Jurkat, Clone E6-1 (cell line): ENCODE measurements around the gene GMEB2.
A peak's percentile ranks its signal among the peaks of the same experiment; 100 is the strongest.
"Not testable (repeated sequence)": the region's sequence is repeated elsewhere in the genome, so short reads cannot be mapped to it uniquely, and the experiment has no call there.

ENCODE experiments used
- DNase-seq: peaks from one replicate; pipeline ENCODE4 v3.0.0-alpha.2; 2011; ENCODE audit warnings: low read depth, low spot score
- H3K4me3 ChIP-seq: 2 replicates; pipeline ENCODE4 v1.5.1; 2011; ENCODE audit warnings: mild to moderate bottlenecking, low read length, control low read depth, moderate library complexity

The GMEB2 gene

DNA sequence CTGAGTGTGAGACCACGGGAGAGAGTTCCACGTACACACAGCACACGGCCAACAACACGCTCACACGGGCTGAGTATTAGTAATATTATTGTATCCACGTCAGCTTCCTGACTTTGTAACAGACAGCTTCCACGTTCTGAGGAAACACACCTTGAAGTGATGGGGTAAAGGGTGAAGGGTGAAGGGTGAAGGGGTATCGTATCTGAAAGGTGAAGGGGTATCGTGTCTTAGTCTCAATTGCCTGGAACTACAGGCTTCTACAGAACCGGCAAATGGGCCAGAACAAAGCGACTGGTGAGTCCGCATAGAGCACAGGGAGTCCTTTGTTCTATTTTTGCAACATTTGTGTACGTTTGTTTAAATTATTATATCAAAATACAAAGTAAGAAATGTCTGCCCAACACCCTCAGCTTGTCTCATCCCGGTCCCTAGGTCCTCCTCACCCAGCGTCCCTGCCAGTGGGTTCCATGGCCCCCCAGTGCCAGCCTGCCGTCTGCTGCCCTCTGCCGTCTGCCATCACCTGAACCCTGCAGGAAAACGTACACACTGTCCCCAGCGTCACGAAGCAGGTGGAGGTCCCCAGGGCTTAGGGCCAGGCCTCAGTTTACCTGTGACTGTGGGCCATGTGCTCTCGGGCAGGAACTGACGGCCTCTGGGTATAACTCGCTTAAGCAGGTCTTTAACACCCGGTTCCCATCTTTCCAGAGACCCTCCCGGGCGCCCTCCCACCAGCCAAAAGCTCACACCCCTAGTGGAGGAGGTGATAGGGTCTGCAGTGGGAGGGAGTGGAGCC, 48.5 kb downstream of the GMEB2 start:
- no peak for DNase-seq

DNA sequence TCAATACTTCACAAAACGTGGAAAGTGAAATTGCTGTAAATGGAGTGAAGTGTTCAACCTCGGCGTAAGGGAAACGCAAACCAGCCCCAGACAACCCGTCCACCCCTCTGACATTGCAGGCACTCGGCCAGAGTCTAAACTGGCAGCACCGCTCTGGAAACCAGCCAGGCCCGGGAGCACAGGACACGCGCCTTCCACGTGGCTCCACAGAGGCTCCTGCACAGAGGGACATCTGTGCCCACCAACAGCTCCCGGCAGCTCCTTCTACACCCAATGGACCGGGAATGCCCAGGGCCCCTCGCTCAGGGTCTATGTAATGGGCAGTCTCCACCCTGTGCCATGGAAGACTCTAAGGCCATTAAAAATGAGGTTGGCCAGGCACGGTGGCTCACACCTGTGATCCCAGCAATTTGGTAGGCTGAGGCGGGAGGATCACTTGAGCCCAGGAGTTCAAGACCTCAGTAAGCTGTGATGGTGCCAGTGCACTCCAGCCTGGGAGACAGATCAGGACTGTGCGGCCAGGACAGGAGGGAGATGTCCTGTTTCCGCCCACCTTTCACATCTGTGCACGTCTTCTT, 49.5 kb downstream of the GMEB2 start:
- no peak overlapping the region for H3K4me3 ChIP-seq

More for the DNA sequence above, 48.5 kb downstream of the GMEB2 start:
- no peak overlapping the region for H3K4me3 ChIP-seq

DNA sequence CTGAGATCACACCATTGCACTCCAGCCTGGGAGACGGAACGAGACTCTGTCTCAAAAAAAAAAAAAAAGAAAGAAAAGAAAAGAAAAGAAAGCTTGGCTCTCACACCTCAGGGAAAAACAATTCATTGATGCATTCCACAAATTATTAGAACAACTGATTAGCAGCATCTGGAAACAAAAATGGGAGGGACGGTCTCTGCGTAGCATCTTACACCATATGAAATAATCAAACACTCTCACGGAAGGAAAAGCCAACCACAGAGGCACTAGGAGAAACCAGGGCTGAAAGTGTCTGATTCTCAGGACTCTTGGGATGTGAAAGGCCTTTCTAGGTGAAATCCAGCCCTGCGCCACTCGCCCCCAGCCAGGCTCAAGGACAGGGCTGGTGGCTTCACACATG, 50.6 kb downstream of the GMEB2 start:
- H3K4me3 ChIP-seq, result no peak overlapping the region
- no peak for DNase-seq

More for the DNA sequence above, 49.5 kb downstream of the GMEB2 start:
- DNase-seq, result no peak

DNA sequence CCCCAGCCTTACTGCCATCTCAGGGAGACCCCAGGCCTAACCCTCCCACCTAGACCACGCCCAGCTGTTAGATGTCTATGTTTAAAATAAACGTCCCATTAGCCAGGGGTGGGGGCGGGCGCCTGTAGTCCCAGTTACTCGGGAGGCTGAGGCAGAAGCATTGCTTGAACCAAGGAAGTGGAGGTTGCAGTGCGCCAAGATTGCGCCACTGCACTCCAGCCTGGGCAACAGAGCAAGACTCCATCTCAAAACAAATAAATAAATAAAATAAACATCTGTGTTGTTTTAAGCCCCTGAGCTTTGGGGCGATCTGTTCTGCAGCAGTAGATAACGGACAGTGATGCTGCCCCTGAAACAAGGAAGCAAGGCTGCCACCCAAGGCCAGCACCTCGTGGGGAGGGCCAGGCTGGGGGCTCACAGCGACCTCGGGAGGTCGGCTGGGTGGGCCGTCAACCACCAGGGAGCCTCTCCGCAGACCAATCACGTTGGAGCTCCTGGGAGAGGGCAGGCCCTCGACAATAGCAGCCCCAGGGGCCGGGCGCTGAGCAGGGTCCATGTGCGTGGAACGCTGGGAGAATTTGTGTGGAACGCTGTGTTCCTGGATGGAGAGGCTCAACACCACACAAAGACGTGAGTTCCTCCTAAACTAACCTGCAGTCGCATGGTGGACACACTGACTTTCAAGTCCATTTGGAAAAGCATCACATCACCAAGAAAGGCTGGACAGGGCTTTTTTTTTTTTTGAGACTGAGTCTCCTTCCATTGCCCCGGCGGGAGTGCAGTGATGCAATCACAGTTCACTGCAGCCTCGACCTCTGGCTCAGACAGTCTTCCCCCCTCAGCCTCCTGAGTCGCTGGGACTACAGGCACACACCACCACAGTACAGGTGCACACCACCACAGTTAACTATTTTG, 51.8 kb downstream of the GMEB2 start:
- DNase-seq, result no peak
- no peak overlapping the region for H3K4me3 ChIP-seq

DNA sequence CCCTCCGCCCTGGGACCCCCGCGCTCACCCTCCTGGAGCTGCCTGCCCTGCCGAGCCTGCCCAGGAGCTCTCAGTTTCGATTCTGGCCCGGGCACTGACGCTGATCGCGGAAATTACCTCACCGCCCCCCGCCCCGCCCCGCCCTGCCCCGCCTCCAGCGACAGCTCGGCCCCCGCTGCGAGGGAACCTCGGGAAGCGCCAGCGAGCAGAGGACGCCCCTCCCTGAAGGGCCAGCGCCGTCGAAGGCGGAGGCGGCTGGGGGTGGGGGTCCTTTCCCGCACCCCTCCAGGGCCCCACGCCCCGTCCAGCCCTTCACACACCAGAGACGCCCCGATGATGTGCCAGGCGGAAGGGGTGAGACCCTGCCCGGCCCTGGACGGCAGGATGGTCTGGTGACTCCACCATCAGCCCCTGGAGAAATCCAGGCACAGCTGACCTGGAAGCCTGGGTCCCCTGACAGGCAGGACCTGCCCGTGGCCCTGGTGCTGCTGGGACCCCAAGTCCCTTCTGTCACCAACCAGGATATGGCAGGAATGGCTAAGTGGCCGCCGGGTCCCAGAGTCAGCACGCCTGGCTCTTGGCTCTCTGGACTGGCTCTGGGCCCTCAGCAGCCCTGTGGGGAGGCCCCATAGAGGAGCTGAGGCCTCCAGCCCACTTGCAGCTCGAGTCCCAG, 52.6 kb downstream of the GMEB2 start, which contains the start of gene HELZ2:
TSS of gene HELZ2 (minus strand) at position 84 of the 673 bp plus-strand sequence. CDS start 1,854 bp downstream, outside the sequence.
- peak; percentile 23 for DNase-seq
- peak within 1 kb of the TSS; percentile 68 for H3K4me3 ChIP-seq

DNA sequence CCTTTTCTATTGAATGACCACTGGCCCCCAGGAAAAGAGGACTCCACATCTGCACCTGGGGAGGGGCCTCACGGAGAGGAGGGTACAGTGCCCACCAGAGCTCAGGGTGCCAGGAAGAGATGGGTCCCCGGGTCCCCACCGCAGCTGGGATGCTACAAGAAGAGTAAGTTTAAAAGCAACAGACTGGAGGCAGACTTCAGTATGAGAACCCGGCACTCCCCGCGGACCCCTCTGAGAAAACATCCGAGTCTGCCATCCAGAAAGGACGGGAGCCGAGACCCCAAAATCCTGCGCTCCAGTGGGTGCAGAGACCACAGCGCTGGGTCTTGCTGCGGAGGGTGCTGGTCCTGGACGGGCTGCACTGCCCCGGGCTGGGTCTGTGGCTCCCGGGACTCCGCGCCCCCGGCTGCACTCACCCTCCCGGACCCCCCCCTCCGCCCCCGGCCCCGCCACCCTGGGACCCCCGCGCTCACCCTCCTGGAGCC, 53.2 kb downstream of the GMEB2 start:
- DNase-seq, result no peak
- H3K4me3 ChIP-seq, result peak overlapping the region; percentile 68

DNA sequence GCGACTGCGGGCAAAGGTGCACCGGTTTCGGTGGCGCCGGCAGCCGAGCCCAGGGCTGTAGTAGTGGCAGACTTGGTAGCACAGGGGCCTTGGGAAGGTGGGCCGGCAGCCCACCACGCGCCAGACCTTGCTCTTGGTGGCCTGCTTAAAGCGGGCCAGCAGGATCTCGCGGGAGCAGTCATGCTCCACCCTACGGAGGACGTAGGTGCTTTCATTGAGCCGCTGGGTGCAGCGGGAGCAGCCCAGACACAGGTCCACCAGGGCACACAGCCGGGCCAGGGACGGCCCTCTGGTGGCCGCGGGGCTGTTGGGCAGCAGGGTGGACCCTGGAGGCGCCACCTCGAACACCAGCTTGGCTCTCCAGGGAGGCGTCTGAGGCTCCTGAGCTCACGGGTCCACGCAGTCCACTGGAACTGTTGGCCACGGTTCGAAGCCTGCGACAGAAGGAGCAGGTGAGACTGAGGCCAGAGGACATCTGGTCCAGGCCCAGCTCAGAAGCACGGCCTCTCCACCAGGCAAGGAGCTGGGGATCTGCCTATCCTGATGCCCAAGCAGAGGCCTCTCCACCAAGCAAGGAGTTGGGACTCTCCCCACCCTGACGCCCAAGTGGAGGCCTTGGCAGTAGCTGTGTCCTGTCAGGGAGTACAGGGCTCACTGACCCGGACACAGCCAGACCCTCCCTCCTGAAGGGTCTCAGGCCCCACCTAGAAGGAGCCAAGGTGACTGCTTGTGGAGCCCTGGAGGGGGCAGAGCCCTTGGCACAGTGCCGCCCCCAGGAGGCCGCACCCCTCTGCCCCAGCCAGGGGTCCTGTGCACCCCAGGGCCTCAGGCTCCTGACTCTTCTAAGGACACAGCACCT, 53.9 kb downstream of the GMEB2 start:
- DNase-seq, result no peak
- H3K4me3 ChIP-seq, result peak overlapping the region; percentile 68

DNA sequence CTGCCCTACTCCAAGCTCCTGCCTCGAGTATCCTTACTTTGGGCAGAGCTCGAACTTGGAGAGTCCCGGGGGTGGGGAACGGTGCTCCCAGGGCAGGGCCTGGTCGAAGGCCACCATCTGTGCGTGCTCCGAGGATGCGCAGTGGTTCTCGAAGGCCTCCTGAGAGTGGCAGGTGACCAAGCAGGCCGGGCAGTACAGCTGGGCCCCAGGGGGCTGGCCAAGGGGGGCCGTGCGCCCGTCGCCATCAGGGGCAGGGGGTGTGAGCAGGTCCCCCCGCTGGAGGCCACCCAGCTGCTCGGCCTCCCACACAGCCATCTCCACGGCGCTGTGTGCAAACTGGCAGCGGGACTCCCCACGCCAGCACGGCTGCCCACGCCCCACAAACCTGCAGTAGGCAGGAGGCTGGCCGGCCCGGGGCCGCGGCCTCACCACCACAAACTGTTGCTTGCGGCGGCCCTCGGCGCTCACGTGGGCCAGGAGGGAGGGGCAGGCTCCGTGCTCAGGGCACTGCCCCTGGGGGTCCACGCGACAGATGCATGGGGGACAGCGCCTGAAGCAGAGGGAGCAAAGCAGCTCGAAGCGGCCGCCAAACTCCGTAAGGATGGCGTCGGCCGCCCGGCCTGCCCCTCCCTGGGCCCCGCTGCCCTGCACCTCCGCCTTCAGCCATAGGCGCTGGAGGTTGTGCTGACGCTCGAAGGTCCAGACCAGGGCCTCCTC, 54.7 kb downstream of the GMEB2 start:
- no peak for DNase-seq
- no peak overlapping the region for H3K4me3 ChIP-seq

DNA sequence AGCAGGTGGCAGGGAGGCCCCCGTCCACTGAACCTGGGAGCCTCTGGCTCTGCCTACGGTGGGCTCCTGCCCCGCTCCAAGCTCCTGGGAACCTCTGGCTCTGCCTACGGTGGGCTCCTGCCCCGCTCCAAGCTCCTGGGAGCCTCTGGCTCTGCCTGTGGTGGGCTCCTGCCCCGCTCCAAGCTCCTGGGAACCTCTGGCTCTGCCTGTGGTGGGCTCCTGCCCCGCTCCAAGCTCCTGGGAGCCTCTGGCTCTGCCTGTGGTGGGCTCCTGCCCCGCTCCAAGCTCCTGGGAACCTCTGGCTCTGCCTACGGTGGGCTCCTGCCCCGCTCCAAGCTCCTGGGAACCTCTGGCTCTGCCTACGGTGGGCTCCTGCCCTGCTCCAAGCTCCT, 55.8 kb downstream of the GMEB2 start:
- not testable (repeated sequence) for H3K4me3 ChIP-seq, DNase-seq

DNA sequence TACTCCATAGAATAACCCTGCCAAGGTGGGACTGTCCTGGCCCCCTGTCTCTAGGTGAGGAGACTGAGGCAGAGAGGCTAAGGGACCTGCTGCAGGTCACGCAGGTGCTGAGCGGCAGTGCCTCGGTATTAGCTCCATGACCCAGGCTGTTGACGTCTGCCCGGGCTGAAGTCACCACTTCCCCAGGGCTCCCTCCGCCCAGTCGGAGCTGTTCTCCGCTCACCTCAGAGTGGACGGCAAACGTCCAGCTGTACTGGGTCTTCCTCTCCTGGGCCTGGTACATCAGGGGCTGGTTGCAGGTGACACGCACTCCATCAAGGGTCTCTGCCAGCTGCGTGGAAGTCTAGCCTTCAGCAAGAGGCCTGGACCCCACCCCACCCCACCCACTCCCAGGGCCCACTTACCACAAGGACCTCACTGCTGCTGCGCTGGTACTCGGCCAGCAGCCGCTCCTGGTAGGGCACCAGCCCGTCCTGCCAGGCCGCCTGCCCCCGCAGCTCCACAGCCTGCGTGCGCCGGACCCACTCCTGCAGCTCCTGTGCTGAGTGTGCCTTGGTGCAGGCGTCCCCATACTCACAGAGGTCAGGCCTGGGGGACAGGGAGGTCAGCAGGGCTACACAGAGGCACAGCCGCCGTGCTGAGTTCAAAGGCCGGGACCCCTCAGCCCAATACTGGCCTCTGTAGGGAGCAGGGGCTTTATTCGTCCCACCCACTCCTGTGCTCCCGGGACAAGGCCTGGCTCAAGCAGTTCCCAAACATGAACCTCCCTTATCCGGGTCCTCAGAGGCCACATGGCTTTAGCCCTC, 56.4 kb downstream of the GMEB2 start:
- no peak overlapping the region for H3K4me3 ChIP-seq
- no peak for DNase-seq

DNA sequence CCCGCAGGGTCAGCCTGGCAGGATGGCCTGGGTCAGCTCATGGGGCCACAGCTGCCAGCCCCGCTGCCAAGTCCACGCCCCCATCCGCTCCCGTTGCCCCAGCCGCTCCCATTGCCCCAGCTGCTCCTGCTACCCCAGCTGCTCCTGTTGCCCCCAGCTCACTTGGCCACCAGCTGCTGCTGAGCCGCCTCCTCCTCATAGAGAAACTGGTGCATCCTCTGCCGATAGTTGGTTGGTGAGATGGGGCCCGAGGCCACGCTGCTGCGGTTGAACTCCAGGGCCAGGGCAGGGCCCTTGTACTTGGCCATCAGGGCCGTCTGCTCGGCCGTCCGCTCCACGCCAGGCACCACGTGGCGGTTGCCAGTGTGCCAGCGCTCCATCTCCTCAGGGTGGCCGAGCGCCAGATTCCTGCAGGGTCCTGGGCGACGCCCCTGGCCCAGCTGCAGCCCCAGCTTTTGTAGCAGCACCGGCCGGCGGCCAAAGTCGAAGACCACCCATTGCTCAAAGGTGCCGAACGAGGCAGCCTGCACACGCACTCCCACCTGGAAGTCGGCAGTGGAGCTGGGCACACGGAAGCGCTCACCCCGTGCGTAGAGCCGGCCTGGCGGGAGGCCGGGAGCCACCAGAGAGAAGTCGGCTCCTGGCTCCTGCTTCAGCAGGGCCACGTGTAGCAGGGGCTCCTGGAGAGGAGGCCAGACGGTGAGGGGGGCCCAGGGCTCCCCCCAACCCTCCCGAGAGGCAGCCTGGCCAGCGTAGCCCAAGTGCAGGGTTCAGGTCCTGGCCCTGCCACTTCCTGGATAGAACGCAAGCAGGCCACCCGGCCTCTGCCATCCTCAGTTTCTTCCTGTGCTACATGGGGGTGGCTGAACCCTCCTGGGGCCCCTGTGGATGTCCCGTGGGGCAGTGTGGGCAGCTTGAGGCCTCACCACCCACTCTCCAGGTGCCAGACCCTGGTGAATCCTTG, 57.6 kb downstream of the GMEB2 start:
- H3K4me3 ChIP-seq, result no peak overlapping the region
- DNase-seq, result no peak

DNA sequence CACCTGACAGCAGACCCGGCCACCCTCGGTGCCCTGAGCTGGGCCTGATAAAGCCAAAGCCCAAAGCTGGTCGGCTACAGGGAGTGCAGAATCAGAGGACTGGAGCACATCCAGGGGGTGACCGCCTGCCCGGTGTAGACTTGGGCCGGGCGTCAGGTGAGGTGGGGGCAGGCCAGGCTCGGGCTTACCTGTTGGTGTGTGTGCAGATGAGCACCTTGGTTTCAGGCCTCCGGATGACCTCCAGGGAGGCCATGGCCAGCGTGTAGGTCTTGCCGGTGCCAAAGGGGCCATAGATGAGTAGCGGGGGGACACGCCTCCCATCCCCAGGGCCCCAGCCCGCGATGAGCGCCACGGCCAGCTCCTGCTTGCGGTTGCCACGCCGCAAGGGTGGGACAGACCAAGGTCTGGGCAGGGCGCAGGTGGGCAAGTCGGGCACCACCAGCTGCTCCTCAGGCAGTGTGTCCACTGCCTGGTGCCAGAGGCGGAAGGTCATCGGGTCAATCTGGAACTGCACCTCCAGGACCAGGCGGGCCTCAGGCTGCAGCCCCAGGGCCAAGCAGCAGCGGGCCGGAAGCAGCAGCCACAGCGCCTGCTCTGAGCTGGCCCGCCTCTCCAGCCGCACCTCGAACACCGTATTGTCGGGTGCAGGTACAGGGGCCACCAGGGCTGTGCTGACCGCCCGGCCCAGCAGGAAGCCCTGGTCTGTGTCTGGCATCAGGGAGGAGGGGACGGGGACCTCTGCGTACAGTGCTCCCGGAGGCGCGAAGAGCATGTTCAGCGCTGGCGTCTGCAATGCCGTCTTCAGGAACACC, 58.5 kb downstream of the GMEB2 start:
- no peak overlapping the region for H3K4me3 ChIP-seq
- no peak for DNase-seq

DNA sequence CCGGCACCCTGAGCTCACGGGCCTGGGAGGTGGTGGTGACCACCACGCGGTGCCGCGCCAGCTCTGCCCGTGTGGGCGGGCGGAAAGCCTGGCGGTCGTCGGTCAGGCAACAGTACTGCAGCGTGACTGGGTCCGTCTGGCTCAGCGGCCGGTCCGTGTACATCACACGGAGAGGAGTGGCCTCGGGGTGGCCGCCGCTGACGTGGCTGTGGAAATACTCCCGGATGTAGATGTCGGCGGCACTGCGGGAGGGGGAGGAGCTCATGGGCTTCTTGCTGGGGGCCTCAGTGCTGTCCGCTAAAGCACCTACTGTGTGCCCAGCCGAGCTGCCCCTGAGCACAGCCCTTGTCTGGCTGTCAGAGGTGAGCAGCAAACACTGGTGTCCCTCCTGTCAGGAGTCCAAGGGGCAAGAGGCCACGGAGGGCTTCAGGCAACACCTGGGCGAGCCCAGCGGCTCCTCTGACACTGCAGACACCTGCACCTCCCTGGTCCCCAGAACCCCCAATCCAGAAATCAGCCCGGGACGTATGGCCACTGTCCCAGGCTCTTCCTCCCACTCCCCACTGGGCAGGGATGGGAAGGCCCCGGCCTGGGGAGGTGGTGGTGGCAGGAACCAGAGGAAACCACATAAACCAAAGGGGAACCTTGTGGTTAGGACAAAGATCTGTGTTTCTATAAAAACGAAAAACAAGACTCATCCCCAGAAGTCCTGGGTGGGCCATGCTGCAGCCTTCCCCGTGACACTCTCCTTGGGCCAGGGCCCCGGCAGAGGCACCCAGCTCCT, 59.3 kb downstream of the GMEB2 start:
- peak; percentile 42 for DNase-seq

DNA sequence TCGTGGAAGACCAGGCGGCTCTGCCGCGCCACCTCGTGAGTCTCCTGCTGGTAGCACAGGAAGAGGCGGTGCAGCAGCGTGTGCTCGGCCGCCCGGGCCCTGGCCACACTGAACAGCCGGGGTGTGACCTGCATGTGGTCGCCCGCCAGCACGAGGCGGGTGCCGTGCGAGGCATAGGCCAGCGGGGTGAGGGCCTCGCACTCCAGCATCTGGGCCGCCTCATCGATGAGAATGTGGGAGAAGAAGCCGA, 59.8 kb downstream of the GMEB2 start:
- no peak for DNase-seq
- H3K4me3 ChIP-seq, result no peak overlapping the region

More for the DNA sequence above, 59.3 kb downstream of the GMEB2 start:
- no peak overlapping the region for H3K4me3 ChIP-seq
